ENCODE measurements around the gene GNG7.
"Not testable (repeated sequence)": the region's sequence is repeated elsewhere in the genome, so short reads cannot be mapped to it uniquely, and the experiment has no call there.

GNG7 gene

GRCh38 chr19:2519482-2519881 is 183.0 kb downstream of the GNG7 start:
- TF ChIP-seq CTCF (IDR thresholded peaks at IDR 0.05) = no peak
- no peak overlapping the region for H3K27ac ChIP-seq
- no peak for DNase-seq (ENCODE audit: low spot score)
- no peak overlapping the region for H3K4me3 ChIP-seq

GRCh38 chr19:2518856-2519255 is 183.6 kb downstream of the GNG7 start:
- not testable (repeated sequence) for H3K4me3 ChIP-seq; DNase-seq (ENCODE audit: low spot score); H3K27ac ChIP-seq

GRCh38 chr19:2517881-2518601 is 184.5 kb downstream of the GNG7 start:
- no peak for TF ChIP-seq CTCF (IDR thresholded peaks at IDR 0.05)
- Histone ChIP-seq H3K4me3 (no peak overlapping the region), H3K27ac (no peak overlapping the region)
- DNase-seq (ENCODE audit: low spot score) = no peak

GRCh38 chr19:2516727-2517126 is 185.8 kb downstream of the GNG7 start:
- H3K4me3 ChIP-seq = no peak overlapping the region
- TF ChIP-seq CTCF (IDR thresholded peaks at IDR 0.05) = no peak
- no peak overlapping the region for H3K27ac ChIP-seq
- no peak for DNase-seq (ENCODE audit: low spot score)

- Histone ChIP-seq H3K4me3 (no peak overlapping the region), H3K27ac (no peak overlapping the region)
- DNase-seq (ENCODE audit: low spot score) = no peak
- no peak for TF ChIP-seq CTCF (IDR thresholded peaks at IDR 0.05)
Measured at GRCh38 chr19:2514981-2515518, 187.4 kb downstream of the GNG7 start.

GRCh38 chr19:2512523-2513431 is 189.7 kb downstream of the GNG7 start:
- H3K4me3 ChIP-seq = no peak overlapping the region

More at GRCh38 chr19:2512523-2513431, 189.7 kb downstream of the GNG7 start:
- no peak for DNase-seq (ENCODE audit: low spot score)
- TF ChIP-seq CTCF (IDR thresholded peaks at IDR 0.05) = no peak
- no peak overlapping the region for H3K27ac ChIP-seq

Measured in coronary artery (tissue), 2 donors.